Hindlimb muscle (tissue), 1 donor: ENCODE results near the gene DAAM1. TPM values are rescaled to one million over a fixed set of nuclear protein-coding genes. Genes with fewer than 3 reads are reported as not detected.

ENCODE experiments used
- DNase-seq: peaks from one replicate; pipeline ENCODE4 v3.0.0-alpha.2; 2013
- polyA plus RNA-seq: library from polyadenylated mRNA; unstranded; fragments of 120-200 nt; gene quantifications from one replicate; pipeline ENCODE4 v1.2.1, GENCODE V29; 2013; ENCODE audit not compliant: insufficient read length

DAAM1 gene
- polyA plus RNA-seq, 1 donor, result 45.6 TPM

GRCh38 chr14:59343585-59343984, 155.1 kb downstream of the DAAM1 start:
- no peak for DNase-seq

DNA sequence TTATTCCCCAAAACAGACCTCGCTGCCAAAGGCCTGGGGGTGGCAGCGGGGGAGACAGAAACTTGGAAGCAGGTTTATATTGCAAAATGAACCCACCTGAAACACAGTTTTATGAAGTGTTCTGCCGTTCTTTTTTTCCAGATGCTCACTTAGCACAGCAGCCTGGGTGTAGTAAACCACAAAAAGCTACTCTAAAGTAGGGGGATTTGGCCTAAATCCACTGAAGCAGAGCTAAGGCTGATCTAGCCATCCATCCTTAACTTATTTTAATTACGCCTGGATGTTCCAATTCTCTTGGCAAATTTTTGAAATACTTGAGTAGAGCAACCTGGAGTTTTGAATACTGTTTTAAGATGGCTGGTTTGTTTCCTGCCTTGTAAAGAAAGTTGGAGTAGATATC, 155.5 kb downstream of the DAAM1 start:
- DNase-seq, result no peak

DNA sequence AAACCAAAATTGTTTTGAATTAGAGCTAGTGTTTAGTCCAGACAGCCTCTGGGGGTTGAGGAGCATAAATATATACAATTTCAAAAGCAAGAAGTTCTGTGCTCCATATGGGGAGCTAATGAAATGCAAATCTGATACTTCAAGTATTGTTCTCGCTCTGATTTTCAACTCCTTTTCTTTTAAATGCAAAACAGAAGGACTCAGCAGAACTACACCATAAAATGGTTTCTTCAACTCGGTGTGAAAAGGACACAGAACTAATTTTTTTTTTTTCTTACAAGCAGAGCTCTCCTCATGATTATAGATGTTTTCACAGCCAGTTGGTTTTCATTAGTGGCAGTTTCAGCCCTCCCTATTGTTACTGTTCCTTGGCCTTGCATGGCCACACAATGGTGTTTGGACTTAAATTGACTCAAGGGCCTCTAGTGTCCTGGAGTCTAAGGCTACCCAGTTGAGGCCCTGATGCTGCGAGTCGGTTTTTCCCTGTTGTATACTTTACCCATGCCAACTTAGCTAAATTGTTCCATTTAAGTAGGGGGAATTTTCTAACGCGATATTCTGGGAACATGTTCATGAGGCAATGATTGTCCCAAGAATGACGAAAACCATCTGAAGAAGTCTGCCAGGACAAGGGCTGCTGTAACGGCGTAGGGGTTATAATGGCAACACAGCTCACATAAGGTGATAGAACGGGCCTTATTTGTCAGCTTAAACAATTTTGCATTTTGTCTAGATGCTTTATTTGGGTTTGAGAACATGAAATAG, 156.4 kb downstream of the DAAM1 start:
- no peak for DNase-seq

DNA sequence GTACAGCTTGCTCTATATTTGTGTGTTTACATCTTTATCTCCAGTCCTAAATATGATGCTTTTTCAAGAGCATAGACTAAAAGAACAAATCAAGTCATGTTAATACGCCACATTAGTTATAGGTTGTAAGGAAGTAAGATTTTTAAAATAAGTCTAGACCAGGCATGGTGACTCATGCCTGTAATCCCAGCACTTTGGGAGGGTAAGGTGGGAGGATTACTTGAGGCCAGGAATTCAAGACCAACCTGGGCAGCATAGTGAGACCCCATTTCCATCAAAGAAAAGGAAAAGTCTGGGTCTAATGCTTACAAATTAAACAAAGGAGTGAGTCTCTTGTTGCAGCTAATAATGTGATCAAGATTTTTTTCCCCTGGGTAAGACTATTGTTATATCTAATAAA, 157.9 kb downstream of the DAAM1 start:
- no peak for DNase-seq

DNA sequence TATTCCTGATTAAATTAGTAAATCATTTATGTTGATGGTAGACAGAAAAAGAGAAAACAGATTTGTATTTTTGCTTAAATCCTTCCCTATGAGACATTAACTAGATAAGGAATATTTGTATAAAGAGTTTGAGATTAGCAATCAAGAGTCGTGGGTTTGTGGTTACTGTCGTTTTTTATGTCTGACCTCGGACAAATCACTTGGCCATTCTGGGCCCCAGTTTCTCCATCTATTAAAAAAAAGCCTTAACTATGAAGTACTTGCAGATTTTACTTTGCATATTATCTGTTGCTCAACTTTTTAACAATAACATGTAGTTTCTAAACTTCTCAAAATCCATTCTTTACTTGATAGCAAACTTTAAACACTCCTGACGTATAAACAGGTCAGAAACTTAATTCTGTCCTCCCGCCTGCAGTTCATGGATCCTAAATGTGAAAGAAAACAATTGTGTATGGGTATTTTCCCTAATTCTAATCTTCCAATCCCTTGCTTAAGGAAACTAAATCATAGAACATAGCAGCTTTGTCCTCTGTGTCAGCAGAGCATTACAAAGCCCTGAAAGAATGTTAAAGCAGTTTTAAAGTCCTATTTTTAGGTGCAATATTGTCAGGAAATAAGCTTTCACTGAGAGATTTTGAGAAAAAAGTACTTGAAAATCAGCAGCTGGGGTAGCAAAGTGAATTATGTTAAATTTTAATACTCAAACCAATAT, 158.5 kb downstream of the DAAM1 start:
- DNase-seq, result no peak

GRCh38 chr14:59347511-59347900, 159.0 kb downstream of the DAAM1 start:
- DNase-seq, result no peak

DNA sequence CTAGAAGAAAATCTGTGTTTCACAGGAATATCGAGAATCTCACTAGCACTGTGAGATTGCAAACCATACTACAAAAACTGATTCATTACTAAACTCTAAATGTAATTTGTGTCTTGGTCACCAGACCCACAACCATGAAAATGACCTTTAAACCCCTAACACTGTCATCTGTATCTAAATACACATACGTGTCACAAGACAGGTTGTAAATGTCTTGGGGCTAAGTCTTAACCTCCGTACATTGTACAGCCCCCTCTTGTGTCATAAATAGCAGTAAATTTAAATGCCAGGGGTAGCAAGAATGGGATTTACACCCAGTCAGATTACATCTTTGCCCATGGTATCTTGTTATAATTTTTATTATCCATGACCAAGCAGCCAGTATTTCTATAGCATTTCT, 159.4 kb downstream of the DAAM1 start:
- no peak for DNase-seq

- DNase-seq, result no peak
These were observed 160.8 kb downstream of the DAAM1 start for GRCh38 chr14:59349258-59349701.

DNA sequence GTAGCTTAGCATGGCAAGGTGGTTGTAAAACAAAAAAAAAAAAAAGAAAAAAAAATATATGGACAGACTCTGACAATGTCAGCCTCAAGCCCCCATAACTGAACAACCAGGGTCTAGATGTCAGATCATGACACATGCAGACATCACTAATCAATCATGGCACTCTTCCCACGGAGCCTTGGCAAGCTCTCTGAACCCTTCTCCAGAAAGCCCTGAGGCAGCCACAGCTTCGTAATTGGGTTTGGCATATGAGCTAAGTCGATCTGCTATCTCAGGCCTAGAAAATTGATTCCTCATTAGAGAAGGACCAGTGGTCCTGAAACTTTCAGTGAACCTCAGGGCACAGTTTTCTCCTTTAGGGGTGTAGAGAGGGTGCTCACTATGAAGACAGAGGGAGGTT, 164.5 kb downstream of the DAAM1 start:
- DNase-seq, result no peak

DNA sequence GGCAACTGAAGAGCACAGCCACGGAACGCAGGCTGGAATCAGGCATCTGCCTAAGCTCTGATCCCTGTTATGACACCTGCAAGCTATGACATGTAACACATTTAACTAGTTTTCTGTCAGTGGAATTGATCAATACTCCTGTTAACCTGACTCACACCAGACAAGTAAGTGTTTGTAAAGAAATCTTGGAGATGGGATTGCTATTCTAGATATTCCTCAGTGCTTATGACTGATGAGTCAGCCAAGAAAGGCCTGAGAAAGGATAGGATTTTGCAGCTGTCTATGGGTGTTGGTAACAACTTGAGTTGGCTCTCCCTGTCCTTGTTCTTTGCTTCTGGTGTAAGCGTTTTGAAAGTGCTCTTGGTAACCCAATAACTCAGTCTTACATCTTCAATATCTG, 166.2 kb downstream of the DAAM1 start:
- no peak for DNase-seq

GRCh38 chr14:59355091-59355490, 166.6 kb downstream of the DAAM1 start:
- no peak for DNase-seq

DNA sequence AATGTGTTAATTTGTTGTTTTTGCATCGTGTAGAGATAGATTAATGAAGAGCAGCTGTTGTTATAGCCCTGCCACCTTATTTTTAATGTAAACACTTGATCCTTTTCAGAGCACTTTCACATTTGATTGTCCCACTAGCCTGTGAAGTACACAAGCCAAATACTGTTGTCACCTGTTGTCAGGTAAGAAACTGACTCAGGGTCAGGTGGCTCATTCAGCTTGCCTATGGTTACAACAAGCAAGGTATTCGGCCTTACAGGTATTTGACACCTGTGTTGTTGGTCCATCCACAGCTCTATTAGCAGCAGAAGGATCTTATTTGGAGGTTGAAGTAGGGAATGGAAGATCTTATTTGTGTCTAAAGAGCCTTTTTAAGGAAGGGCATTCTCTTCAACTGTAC, 167.8 kb downstream of the DAAM1 start:
- no peak for DNase-seq

DNA sequence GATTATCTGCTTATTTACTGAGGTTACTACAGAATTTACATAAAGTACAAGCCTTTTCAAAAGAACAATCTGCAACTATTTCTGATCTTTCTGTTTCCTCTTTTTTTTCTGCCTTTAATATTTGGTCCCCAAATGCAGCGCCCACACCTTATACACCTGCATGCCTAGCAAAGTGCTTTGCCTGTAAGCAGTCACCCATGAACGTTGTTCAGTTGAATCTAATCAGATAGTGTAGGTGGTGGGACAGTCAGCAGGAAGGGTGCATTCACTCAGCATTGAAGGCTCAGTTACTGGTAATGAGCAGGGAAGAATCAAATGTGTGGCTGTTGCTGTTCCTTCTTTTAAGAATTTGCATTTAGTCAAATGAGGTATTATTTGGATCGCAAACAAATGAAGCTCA, 168.3 kb downstream of the DAAM1 start:
- no peak for DNase-seq

DNA sequence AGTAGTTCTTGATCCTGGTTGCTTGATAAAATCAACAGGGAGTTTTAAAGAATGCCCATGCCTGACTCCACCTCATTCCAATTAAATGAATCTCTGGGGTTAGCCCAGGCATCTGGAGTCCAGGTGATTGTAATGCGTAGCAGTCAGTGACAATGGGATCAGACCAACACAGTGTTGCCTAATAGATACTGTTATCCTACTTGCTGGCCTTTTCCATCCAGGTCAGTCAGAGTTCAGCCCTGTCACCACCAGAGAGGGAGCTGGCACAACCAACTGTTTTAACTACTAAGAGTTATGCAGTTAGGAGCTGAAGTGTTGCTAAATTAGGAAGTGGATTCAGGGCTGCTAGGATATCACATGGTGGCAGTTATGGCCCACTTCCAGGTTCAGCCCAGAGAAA, 169.6 kb downstream of the DAAM1 start:
- no peak for DNase-seq

- no peak for DNase-seq
These were observed 170.3 kb downstream of the DAAM1 start for GRCh38 chr14:59358784-59359183.

DNA sequence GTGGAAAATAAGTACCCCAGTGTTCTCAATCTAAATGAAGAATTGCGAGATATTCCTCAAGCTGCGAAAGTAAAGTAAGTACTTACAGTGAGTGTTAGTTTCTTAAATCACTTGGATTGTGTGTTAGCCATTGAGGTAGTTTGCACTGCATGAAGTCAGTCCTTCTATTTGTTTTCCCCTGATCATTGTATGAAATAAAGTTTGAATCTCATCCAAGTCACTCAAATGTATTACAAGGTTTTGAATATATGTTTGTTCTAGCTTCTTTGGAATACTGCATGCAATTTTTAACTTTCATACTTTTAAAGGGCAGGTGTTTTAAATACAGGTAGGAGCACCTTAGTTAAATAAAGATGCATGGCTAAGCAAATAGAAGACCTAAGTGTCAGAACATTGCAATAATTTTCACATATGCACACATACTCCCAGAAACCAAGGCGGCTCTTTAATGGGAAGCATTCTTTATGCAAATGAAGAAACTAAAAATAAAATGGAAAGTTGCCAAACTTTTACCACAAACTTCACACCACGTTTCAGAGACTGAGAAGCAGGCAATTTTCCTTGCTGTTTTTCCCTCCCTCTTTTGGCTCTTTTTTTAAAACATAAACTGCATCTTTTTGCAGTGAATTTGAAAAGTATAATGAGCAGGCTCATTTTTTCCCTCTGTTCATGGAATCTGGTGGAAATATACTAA, 171.1 kb downstream of the DAAM1 start:
- DNase-seq, result no peak

DNA sequence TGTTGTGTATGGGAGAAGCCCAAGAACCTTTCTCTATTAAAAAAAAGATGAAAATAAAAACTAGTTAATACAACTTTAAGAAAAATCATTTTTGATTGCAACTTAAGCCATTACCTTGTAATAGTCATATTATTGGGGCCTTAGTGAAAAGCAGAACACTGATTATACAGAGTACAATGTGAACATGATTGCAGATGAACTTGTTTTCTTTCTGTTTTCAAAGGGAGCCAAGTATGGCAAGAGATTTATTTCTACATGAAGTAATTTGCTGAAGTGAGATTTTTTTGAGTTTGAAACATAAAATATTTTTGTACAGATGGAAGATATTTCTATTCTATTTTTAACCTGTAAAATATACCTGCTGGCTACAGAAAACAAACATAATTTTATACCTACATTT, 171.8 kb downstream of the DAAM1 start:
- DNase-seq, result no peak

DNA sequence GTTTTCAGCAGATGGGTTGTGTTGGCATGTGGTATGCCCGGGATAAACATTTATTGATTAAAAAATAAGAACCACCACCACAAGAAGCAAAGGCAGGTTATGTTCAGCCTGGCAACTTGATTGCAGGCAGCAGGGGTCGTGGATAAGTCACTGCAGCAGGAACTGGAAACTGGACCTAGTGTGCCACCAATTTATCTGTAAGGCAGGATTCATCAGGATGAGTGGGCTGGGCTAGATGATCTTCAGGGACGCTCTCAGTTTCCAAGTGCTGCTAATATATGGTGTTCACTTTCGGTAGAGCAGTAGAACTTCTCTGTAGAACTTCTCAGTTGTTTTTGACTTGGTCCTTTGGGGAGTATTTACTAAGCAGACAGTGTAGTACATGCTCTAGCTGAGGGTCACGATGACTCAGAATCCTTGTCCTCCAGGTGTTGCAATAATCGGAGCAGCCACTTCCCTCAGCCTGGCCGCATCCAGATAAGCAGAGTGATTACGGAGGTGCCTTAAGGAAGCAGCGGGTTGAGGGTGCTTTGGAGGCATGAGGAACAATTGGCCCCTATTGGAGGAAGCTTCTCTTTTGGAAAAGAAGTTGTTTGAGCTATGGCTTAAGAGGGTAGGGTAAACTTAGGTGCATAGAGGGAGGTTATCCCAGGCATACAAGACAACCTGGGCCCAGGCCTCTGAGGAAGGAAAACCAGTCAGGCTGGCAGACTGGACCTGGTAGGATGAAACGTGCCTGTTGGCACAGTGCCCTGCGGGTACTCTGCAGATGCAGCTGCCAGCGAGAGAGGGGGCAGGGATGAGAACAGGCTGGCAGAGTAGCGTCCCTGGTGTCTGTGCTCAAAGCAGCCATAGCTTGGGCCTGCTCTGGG, 172.7 kb downstream of the DAAM1 start:
- no peak for DNase-seq

- no peak for DNase-seq
These were observed 174.0 kb downstream of the DAAM1 start for GRCh38 chr14:59362513-59362912.

DNA sequence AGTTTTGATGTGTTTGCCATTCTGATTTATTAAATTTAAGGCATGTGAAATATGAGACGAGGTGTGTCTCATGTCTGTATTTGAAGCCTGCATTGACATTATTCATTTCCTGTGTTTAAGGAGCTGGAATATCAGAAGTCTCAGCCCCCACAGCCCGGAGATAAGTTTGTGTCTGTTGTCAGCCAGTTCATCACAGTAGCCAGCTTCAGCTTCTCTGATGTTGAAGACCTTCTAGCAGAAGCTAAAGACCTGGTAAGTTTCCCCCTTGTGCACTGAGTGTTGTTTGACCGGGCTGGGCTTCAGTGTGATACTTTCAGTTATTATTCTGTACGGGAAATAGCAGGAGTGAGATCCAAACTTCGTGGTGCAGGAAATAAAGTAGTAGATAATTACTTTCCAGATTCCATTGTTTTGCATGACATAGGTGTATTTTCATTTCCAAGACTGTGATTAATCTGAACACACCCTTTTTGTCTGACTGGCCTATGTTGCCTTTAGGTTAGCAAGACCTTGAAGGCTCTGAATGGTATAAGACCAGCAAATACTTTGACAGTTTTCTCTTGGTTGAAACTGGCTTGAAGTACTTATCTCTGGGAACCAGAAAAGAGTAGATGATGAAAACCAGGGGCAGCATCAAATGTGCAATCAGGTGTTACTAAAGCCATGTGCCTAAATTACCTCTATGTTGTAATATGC, 175.2 kb downstream of the DAAM1 start:
- DNase-seq, result no peak

- DNase-seq, result no peak
These were observed 181.8 kb downstream of the DAAM1 start for GRCh38 chr14:59370158-59370742.

DNA sequence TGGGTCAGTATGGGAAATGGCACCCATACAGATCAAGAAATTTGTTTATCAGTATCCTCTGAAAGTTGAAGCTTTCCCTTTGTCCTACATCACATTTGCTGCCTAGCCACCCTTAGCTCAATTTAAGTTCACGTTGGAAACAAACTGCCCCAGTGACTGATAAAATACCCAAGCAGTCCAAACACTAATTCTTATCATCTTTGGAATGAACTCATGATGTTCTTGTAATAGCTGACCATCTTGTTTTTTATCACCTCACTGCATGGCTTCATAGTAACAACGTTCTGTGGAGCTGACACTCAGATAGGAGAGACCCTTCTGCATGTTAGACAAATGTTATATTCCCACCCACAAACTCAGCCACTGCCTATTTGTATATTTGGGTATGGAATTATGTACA, 183.3 kb downstream of the DAAM1 start:
- no peak for DNase-seq
